ENCODE data around the gene CMTM6.

CMTM6 gene

DNA sequence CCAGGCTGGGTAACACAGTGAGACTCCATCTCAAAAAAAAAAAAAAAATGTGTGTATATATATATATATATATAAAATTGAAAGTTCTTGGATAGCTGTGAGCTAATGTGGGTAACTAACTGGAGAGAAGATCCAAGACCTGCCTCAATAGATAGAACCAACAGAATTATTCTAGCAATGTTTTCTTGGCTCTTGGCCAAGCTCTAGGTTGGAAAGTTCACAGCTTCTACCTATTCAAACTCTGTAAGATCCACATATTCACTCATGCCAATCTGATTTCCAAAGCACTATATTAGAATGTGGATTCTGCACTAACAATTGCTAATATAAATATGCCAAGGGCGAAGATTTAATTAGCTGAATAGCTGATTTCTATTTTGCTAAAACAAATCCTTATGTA, 29.8 kb upstream of the CMTM6 start:
- Histone ChIP-seq H3K4me1 (ENCODE audit: control insufficient read depth, insufficient read depth, low read depth, low read length) (no peaks in the 10 kb centered on the region), H3K4me3 (ENCODE audit: insufficient read depth in 1 of 2, low read depth in 1 of 2, low read length in 2 of 2) (no peak overlapping the region), H2BK5ac (ENCODE audit: low read depth, low read length, poor library complexity, severe bottlenecking) (no peak overlapping the region), H3K36me3 (ENCODE audit: control insufficient read depth in 1 of 2, insufficient read depth in 2 of 2, low read depth in 1 of 2, low read length in 2 of 2) (peaks cover 10 to 78% of the 10 kb centered on the region in 2 experiments), H3K23ac (ENCODE audit: low read length in 2 of 2) (no peak overlapping the region), H2BK15ac (ENCODE audit: low read depth, poor library complexity, severe bottlenecking) (no peak overlapping the region), H3K4me2 (ENCODE audit: low read length, poor library complexity, severe bottlenecking) (no peak overlapping the region), H3K9me3 (ENCODE audit: control insufficient read depth, low read length) (no peaks in the 10 kb centered on the region), H3K27ac (ENCODE audit: low read length, poor library complexity, severe bottlenecking) (no peak overlapping the region), H2BK120ac (ENCODE audit: low read depth, low read length) (no peak overlapping the region), H2BK12ac (ENCODE audit: low read length in 2 of 2) (no peak overlapping the region), H4K8ac (ENCODE audit: low read length) (no peak overlapping the region), H3K79me1 (replicated peaks; ENCODE audit: low read length, poor library complexity, severe bottlenecking) (peaks cover 12% of the 10 kb centered on the region), H3K18ac (ENCODE audit: low read depth in 1 of 2, low read length in 2 of 2) (no peak overlapping the region), H4K91ac (ENCODE audit: low read length) (no peak overlapping the region), H3K14ac (ENCODE audit: low read length in 2 of 2) (no peak overlapping the region), H2AFZ (ENCODE audit: low read depth, low read length) (no peak overlapping the region), H3K4ac (ENCODE audit: low read depth in 1 of 2, low read length in 2 of 2) (no peak overlapping the region), H2AK5ac (ENCODE audit: low read length, severe bottlenecking) (no peak overlapping the region), H3K9ac (ENCODE audit: low read length) (no peak overlapping the region), H3K27me3 (ENCODE audit: control insufficient read depth in 1 of 2, insufficient read depth in 1 of 2, low read length in 2 of 2) (no peaks in the 10 kb centered on the region)
- no peak for DNase-seq
- WGBS, result no CpG with 5 or more reads among the region's 1 CpG

DNA sequence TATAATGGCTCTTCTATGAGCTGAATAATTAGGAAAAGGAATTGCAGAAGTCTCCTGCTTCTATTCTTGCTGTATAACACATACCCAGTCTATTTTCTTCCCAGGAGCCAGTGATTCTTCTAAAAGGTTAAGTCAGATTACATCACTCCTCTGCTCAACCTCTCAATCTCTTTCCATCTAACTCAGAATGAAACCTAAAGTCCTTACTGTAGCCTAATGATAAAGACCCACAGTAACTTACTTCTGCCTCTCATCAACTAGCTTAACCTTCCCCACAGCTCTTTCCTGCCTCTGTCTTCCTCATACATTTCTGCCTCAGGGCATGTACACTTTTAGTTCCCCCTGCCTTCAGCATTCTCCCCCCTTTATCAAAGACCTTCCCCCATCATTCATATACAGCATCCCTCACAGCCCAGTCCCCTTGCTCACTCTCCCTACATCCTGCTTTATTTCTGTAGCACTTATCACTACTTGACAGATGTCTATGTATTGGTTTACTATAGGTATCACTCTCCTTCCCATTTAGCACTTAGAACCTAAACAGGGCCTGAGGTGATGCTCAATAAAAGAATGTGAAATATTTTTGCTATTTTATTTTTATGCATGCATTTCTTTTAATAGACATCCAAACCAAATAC, 28.5 kb upstream of the CMTM6 start:
- Histone ChIP-seq H3K18ac (ENCODE audit: low read depth in 1 of 2, low read length in 2 of 2) (no peak overlapping the region), H2AK5ac (ENCODE audit: low read length, severe bottlenecking) (no peak overlapping the region), H4K8ac (ENCODE audit: low read length) (no peak overlapping the region), H3K36me3 (ENCODE audit: control insufficient read depth in 1 of 2, insufficient read depth in 2 of 2, low read depth in 1 of 2, low read length in 2 of 2) (peaks cover 13 to 87% of the 10 kb centered on the region in 2 experiments), H3K27ac (ENCODE audit: low read length, poor library complexity, severe bottlenecking) (no peak overlapping the region), H3K4me3 (ENCODE audit: insufficient read depth in 1 of 2, low read depth in 1 of 2, low read length in 2 of 2) (no peak overlapping the region), H3K4me1 (ENCODE audit: control insufficient read depth, insufficient read depth, low read depth, low read length) (no peaks in the 10 kb centered on the region), H3K4ac (ENCODE audit: low read depth in 1 of 2, low read length in 2 of 2) (no peak overlapping the region), H2AFZ (ENCODE audit: low read depth, low read length) (no peak overlapping the region), H3K14ac (ENCODE audit: low read length in 2 of 2) (no peak overlapping the region), H3K9me3 (ENCODE audit: control insufficient read depth, low read length) (no peaks in the 10 kb centered on the region), H3K9ac (ENCODE audit: low read length) (no peak overlapping the region), H3K23ac (ENCODE audit: low read length in 2 of 2) (no peak overlapping the region), H2BK15ac (ENCODE audit: low read depth, poor library complexity, severe bottlenecking) (no peak overlapping the region), H2BK12ac (ENCODE audit: low read length in 2 of 2) (no peak overlapping the region), H3K79me1 (replicated peaks; ENCODE audit: low read length, poor library complexity, severe bottlenecking) (peaks cover 14% of the 10 kb centered on the region), H2BK5ac (ENCODE audit: low read depth, low read length, poor library complexity, severe bottlenecking) (no peak overlapping the region), H3K27me3 (ENCODE audit: control insufficient read depth in 1 of 2, insufficient read depth in 1 of 2, low read length in 2 of 2) (no peaks in the 10 kb centered on the region), H4K91ac (ENCODE audit: low read length) (no peak overlapping the region), H3K4me2 (ENCODE audit: low read length, poor library complexity, severe bottlenecking) (no peak overlapping the region), H2BK120ac (ENCODE audit: low read depth, low read length) (no peak overlapping the region)
- DNase-seq, result no peak

DNA sequence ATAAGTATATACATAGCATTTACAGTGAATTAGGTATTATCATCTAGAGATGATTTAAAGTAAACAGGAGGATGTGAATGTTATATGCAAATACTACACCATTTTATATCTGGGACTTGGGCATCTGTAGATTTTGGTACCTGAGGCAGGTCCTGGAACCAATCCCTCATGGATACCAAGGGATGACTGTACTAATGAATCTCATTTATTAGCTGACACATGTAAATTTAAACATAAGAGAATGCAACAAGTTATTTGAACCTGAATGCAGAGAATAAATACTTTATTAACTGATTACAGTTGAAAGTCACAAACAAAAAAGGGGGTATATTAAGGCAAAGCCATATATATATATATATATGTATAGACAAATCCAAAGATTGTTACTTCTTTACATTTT, 23.1 kb upstream of the CMTM6 start:
- no peak for DNase-seq
- H2BK15ac ChIP-seq (ENCODE audit: low read depth, poor library complexity, severe bottlenecking), result no peak overlapping the region
- no peak overlapping the region for H3K27ac ChIP-seq (ENCODE audit: low read length, poor library complexity, severe bottlenecking)

DNA sequence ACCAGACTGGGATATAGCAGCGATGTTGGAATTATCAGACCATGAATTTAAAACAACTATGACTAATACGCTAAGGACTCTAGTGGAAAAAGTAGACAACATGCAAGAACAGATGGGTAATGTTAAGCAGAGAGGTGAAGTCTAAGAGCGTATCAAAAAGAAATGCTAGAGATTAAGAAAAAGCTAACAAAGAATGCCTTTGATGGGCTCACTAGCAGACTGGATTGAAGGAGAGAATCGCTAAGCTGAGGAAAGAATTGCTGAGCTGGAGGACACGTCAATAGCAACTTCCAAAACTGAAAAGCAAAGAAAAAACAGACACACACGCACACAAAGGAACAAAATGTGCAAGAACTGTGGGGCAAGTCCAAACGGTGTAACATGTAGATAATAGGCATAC, 20.0 kb upstream of the CMTM6 start:
- Histone ChIP-seq H4K91ac (ENCODE audit: low read length) (no peak overlapping the region), H3K4me2 (ENCODE audit: low read length, poor library complexity, severe bottlenecking) (peak overlapping the region; percentile 35), H3K18ac (ENCODE audit: low read depth in 1 of 2, low read length in 2 of 2) (no peak overlapping the region), H3K9ac (ENCODE audit: low read length) (no peak overlapping the region), H4K8ac (ENCODE audit: low read length) (no peak overlapping the region), H2BK120ac (ENCODE audit: low read depth, low read length) (no peak overlapping the region), H3K36me3 (ENCODE audit: control insufficient read depth in 1 of 2, insufficient read depth in 2 of 2, low read depth in 1 of 2, low read length in 2 of 2) (peaks cover 4 to 50% of the 10 kb centered on the region in 2 experiments), H3K9me3 (ENCODE audit: control insufficient read depth, low read length) (no peaks in the 10 kb centered on the region), H2AK5ac (ENCODE audit: low read length, severe bottlenecking) (no peak overlapping the region), H2BK15ac (ENCODE audit: low read depth, poor library complexity, severe bottlenecking) (no peak overlapping the region), H3K79me1 (replicated peaks; ENCODE audit: low read length, poor library complexity, severe bottlenecking) (peaks cover 2% of the 10 kb centered on the region), H3K4ac (ENCODE audit: low read depth in 1 of 2, low read length in 2 of 2) (no peak overlapping the region), H3K27ac (ENCODE audit: low read length, poor library complexity, severe bottlenecking) (peak overlapping the region; percentile 84), H2BK12ac (ENCODE audit: low read length in 2 of 2) (no peak overlapping the region), H2BK5ac (ENCODE audit: low read depth, low read length, poor library complexity, severe bottlenecking) (no peak overlapping the region), H3K27me3 (ENCODE audit: control insufficient read depth in 1 of 2, insufficient read depth in 1 of 2, low read length in 2 of 2) (no peaks in the 10 kb centered on the region), H3K23ac (ENCODE audit: low read length in 2 of 2) (no peak overlapping the region), H3K4me1 (ENCODE audit: control insufficient read depth, insufficient read depth, low read depth, low read length) (peaks cover 3% of the 10 kb centered on the region), H3K14ac (ENCODE audit: low read length in 2 of 2) (no peak overlapping the region), H2AFZ (ENCODE audit: low read depth, low read length) (no peak overlapping the region), H3K4me3 (ENCODE audit: insufficient read depth in 1 of 2, low read depth in 1 of 2, low read length in 2 of 2) (no peak overlapping the region)
- 95% methylated on average over 5 of the region's 7 CpGs for WGBS
- DNase-seq, result no peak

More for the DNA sequence above, 23.1 kb upstream of the CMTM6 start:
- no peak overlapping the region for H3K9ac ChIP-seq (ENCODE audit: low read length)
- H4K8ac ChIP-seq (ENCODE audit: low read length), result no peak overlapping the region
- peaks cover 2% of the 10 kb centered on the region for H3K79me1 ChIP-seq (replicated peaks; ENCODE audit: low read length, poor library complexity, severe bottlenecking)
- no peaks in the 10 kb centered on the region for H3K9me3 ChIP-seq (ENCODE audit: control insufficient read depth, low read length)
- no peak overlapping the region for H3K18ac ChIP-seq (ENCODE audit: low read depth in 1 of 2, low read length in 2 of 2)
- no peak overlapping the region for H3K4ac ChIP-seq (ENCODE audit: low read depth in 1 of 2, low read length in 2 of 2)
- no peak overlapping the region for H2BK5ac ChIP-seq (ENCODE audit: low read depth, low read length, poor library complexity, severe bottlenecking)
- H3K4me2 ChIP-seq (ENCODE audit: low read length, poor library complexity, severe bottlenecking), result no peak overlapping the region
- H2BK120ac ChIP-seq (ENCODE audit: low read depth, low read length), result no peak overlapping the region
- no peak overlapping the region for H2BK12ac ChIP-seq (ENCODE audit: low read length in 2 of 2)
- H3K27me3 ChIP-seq (ENCODE audit: control insufficient read depth in 1 of 2, insufficient read depth in 1 of 2, low read length in 2 of 2), result no peaks in the 10 kb centered on the region
- no peak overlapping the region for H2AFZ ChIP-seq (ENCODE audit: low read depth, low read length)
- H3K14ac ChIP-seq (ENCODE audit: low read length in 2 of 2), result no peak overlapping the region
- no peak overlapping the region for H3K4me3 ChIP-seq (ENCODE audit: insufficient read depth in 1 of 2, low read depth in 1 of 2, low read length in 2 of 2)
- H3K23ac ChIP-seq (ENCODE audit: low read length in 2 of 2), result no peak overlapping the region
- H4K91ac ChIP-seq (ENCODE audit: low read length), result no peak overlapping the region
- no peak overlapping the region for H2AK5ac ChIP-seq (ENCODE audit: low read length, severe bottlenecking)
- peaks cover 6 to 74% of the 10 kb centered on the region in 2 experiments for H3K36me3 ChIP-seq (ENCODE audit: control insufficient read depth in 1 of 2, insufficient read depth in 2 of 2, low read depth in 1 of 2, low read length in 2 of 2)
- H3K4me1 ChIP-seq (ENCODE audit: control insufficient read depth, insufficient read depth, low read depth, low read length), result peaks cover 3% of the 10 kb centered on the region
